Stimulated activated CD4-positive, alpha-beta T cell treated with anti-CD3 and anti-CD28 coated beads, Interleukin-1b, Interleukin-23, amount 100 ng/mL, for 24 hours (primary cell): ENCODE data around the gene RPRD2.
A peak's percentile ranks its signal among the peaks of the same experiment; 100 is the strongest.

Source experiments
- DNase-seq, 4 experiments: peaks; one replicate each; pipeline ENCODE4 v3.0.0-alpha.2; 2020; ENCODE audit warnings: low read depth in 4 of 4, low spot score in 1 of 4

RPRD2 gene

GRCh38 chr1:150466964-150467363 lies 103.0 kb downstream of the RPRD2 start:
- no peak for DNase-seq

- no peak for DNase-seq
Measured at GRCh38 chr1:150469291-150469690, 105.3 kb downstream of the RPRD2 start.

GRCh38 chr1:150472601-150473200 lies 108.8 kb downstream of the RPRD2 start:
- DNase-seq = no peak

DNA sequence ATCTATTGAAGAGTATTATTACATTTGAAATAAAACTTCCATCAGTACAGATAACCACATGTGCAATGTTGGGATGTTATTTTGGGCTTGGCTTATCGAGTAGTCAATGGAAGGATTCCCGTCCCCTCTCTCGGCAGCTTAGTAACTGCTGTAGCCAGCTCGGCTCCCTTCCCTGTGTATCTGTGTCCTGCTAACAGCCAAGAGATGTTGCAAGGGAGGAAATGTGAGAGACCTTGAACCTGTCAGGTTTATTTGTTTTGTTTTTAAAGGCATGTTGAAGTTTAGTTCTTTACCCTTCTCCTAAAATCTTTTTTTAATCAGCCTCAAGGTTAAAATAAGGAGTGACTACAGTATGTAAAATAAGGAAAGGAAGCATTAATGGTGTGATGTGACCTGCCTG lies 109.7 kb downstream of the RPRD2 start:
- no peak for DNase-seq

- no peak for DNase-seq
Measured at GRCh38 chr1:150474869-150475268, 110.9 kb downstream of the RPRD2 start.

DNA sequence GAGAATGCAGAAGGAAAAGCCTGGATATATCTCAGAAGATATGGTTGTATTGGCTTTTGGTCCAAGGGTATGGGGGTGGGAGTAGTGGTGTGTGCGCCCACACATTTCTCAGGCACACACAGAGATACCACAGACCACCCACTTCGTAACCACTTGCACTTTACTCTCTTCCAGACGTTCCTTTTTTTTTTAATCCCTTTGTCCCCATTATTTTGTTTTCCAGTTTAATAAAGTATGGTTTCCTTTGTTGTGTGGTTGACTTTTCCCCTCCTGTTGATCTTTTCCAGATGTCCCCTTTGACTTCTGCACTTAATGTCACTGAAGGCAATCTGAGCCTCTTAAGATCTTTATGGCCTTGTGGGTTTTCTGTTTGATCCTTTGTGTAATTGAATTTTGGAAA lies 112.8 kb downstream of the RPRD2 start:
- DNase-seq = no peak

GRCh38 chr1:150477320-150477719 lies 113.4 kb downstream of the RPRD2 start:
- no peak for DNase-seq

- DNase-seq = no peak
Measured at GRCh38 chr1:150477733-150478132, 113.8 kb downstream of the RPRD2 start.

DNA sequence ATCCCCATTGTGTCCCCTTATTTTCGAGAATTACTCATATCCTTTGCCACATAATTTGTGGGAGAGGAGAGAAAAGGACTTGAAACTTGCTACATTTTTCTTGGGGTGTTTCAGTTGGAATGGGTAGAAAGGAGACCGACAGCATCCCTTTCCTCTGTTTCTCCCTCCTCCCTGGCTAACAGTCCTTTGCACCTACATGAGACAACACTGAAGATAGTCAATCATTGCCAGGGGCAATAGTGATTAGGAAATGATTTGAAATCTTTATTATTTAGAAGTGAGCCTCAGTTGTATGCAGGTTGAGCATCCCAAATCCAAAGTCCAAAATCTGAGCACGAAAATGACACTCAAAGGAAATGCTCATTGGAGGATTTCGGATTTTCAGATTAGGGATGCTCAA lies 115.4 kb downstream of the RPRD2 start:
- no peak for DNase-seq

DNA sequence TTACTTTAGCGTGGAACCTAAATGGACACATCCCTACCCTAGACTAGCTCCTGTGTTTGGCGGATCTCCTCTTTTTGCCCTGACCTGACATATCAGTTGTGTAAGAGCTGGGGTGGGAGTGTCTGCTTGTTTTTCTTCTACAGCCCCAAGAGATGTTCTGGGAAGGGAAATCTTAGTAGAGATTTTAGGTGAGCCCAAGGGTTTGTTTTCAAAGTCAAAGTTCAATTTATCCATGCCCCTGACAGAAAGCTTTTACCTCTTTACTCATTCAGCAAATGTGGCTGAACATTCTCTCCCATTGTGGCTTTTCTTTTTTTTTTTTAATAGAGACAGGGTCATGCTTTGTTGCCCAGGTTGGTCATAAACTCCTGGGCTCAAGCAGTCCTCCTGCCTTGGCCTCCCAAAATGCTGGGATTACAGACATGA lies 116.0 kb downstream of the RPRD2 start:
- DNase-seq = no peak

DNA sequence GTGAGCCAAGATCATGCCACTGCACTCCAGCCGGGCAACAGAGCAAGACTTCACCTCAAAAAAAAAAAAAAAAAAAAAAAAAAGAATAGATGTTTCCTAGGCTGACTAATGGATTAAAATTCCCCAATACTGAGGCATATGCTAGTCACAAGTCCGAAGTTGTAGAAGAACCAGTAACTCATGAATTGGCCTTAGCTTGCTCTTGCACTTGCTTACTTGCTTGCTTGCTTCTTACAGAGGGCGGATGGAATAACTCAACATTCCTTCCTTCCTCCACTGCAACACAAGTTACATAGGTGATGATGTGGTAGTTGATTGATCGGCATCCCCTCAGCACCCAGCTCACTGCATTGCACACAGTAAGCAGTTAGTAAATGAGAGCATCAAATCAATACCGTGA lies 120.5 kb downstream of the RPRD2 start:
- no peak for DNase-seq

- DNase-seq = no peak
Measured at GRCh38 chr1:150484861-150485260, 120.9 kb downstream of the RPRD2 start.

DNA sequence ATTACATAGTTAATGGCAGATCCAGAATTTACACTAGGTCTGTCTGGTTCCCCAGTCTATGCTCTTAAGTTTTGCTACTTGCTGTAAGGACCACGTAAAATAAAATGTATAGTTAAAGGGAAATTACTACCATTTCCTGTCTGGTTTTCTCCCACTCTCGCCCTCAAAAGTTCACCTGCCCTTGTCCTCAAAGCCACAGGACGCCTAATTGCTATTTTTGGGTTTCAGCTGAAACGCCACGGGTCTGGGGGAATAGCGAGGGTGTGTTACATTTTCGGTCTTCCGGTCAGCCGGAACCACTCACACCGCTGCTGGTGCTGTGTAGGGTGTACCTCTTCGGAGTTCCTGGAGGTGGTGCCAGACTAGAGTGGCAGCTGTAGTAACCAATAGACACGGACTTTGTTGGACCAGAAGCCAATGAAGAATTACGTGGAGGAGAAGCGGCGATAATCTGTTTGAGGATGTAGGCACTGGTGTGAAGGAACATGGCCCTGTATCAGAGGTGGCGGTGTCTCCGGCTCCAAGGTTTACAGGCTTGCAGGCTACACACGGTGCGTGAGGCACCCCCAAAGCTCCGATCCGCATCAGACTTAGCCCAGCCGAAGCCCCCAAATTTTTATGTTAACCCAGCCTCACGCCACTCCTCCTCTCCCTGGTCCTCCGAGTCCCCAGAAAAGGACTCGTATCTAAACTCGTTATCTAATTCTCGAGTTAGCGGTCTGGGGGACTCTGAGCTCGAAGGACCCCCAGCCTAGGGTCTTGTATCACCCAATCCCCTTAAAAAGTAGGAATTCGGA lies 123.2 kb downstream of the RPRD2 start, which contains the start of gene TARS2:
Gene TARS2 (plus strand): TSS at position 454 of the 797 bp plus-strand sequence. CDS start 32 bp downstream, at position 486.
- DNase-seq = peak; percentile 83 to 95 (median 90)

DNA sequence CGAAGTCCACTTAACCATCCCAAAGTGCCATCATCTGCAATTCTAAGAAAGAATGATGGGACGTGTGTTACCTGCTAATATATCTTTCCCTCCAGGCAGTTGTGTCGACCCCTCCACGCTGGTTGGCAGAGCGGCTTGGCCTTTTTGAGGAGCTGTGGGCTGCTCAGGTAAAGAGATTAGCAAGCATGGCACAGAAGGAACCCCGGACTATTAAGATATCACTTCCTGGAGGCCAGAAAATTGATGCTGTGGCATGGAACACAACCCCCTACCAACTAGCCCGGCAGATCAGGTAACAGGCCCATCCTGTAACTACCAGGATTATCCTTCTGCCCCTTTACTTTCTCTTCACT lies 123.8 kb downstream of the RPRD2 start:
- DNase-seq = no peak

DNA sequence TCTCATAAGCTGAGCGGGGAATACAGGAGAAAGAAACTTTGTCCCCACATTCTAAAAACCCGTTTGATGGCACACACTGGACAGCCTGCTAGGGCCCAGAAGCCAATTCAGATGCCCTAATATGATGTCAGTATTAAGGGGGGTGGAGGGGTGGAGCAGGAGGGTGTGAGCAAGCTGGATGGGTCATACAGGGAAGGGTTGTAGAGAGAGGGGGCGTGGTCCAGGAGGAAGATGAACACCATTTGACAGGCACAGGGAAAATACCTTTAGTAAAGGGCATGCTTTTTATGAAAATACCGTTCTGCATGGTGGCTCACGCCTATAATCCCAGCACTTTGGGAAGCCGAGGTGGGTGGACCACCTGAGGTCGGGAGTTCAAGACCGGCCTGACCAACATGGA lies 129.2 kb downstream of the RPRD2 start:
- no peak for DNase-seq

DNA sequence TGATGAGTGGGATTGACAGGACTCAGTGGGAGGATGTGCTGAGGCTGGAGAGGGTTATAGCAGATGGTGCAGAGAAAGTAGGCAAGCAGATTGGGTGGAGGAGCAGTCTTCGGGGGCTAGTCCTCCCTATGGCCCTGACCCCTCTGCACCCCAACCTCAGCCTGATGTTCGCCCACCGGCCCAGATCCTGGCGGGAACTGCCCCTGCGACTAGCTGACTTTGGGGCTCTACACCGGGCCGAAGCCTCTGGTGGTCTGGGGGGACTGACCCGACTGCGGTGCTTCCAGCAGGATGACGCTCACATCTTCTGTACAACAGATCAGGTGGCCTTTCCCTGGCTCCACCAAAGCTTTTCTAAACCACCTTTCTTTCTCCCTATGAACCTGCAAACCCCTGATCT lies 134.4 kb downstream of the RPRD2 start:
- no peak for DNase-seq

- no peak for DNase-seq
Measured at GRCh38 chr1:150505431-150505830, 141.5 kb downstream of the RPRD2 start.

GRCh38 chr1:150507912-150508864 lies 144.2 kb downstream of the RPRD2 start, which contains the start of gene ECM1:
ECM1 (plus strand) TSS chr1:150508109; CDS start chr1:150508210, 101 bp downstream.
- no peak for DNase-seq

DNA sequence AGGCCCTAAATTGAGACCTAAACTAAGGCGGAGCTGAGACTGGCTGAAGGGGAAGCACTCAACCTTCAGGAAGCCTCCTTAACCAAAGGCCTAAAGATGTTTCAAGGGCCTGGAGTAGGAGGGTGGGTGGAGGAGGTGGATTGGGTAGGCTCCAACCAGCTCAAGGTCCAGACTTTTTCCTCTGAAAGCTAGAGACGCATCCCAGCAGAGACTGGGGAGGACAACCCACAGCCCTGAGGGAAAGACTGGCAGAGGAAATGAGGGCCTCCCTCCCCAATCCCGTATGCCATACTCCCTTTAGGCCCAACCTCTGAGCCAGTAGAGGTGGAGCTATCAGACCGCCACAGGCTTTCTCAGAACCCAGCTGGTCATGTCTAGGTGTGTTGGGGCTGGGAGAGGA lies 145.0 kb downstream of the RPRD2 start:
- no peak for DNase-seq

DNA sequence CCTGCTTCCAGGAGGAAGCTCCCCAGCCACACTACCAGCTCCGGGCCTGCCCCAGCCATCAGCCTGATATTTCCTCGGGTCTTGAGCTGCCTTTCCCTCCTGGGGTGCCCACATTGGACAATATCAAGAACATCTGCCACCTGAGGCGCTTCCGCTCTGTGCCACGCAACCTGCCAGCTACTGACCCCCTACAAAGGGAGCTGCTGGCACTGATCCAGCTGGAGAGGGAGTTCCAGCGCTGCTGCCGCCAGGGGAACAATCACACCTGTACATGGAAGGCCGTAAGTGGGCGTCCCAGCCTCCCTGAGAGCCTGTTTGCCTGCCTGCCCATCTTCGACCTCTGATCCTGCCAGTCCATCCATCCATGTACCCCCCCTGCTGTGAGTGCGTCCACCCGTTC lies 147.6 kb downstream of the RPRD2 start:
- DNase-seq = no peak

DNA sequence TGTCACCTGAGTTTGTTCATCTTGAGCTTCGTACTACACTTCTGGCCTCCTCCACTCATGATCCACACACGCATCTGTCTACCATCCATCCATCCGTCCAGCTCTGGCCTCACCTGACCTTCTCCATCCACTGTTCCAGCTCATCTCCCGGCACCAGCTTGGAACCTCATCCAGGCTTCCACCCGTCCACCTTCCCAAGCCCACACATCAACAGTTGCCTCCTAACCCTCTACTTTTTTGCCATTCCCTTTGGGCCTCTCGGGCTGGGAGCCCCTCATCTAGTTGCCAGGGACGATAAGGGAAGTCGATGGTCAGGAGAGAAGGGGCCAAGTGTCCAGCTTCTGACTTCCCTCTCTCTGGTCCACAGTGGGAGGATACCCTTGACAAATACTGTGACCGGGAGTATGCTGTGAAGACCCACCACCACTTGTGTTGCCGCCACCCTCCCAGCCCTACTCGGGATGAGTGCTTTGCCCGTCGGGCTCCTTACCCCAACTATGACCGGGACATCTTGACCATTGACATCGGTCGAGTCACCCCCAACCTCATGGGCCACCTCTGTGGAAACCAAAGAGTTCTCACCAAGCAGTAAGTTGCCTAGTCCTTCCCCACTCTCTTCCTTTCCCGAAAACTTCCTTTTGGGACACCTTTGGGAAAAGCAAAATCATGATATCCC lies 148.2 kb downstream of the RPRD2 start:
- no peak for DNase-seq
